IMR-90 (cell line): ENCODE data around the gene CDK17. TPM values are rescaled to one million over a fixed set of nuclear protein-coding genes. Genes with fewer than 3 reads are reported as not detected.
A peak's percentile ranks its signal among the peaks of the same experiment; 100 is the strongest.

ENCODE experiments used
- ATAC-seq: fragments of 200-7000 bp; cut with Tn5 transposase; 2 replicates; pipeline ENCODE4 v1.9.1; 2020; ENCODE audit warnings: low read depth, mild to moderate bottlenecking, moderate library complexity
- BruUV-seq: library from RNA; stranded (reverse); fragments of 400-500 nt; replicated peaks from 2 replicates; lab custom pipeline; 2021; lab: Mats Ljungman, UMichigan
- CTCF ChIA-PET: fragments of 300-600 bp; formaldehyde crosslinking; extraction: SDS; loops from one replicate; lab custom pipeline; 2021; ENCODE audit warnings: antibody characterized with exemption; lab: Yijun Ruan, JAX
- POLR2A ChIA-PET: fragments of 300-600 bp; sonication (Branson Sonifier 250); formaldehyde crosslinking; loops from one replicate; lab custom pipeline; 2022; ENCODE audit warnings: antibody characterized with exemption; ENCODE audit not compliant: unreplicated experiment; lab: Charles Lee
- DNase-seq: peaks from one replicate; pipeline ENCODE4 v3.0.0; 2013
- H2AFZ ChIP-seq: replicated peaks from 2 replicates; pipeline ENCODE3; 2013; ENCODE audit warnings: low read length, mild to moderate bottlenecking; ENCODE audit not compliant: poor library complexity
- H2AK5ac ChIP-seq: 2 replicates; pipeline ENCODE4 v1.6.1; 2013; ENCODE audit warnings: low read depth, low read length, inconsistent platforms
- H2AK9ac ChIP-seq: replicated peaks from 2 replicates; pipeline ENCODE3; 2013; ENCODE audit warnings: mild to moderate bottlenecking, low read depth, low read length, moderate library complexity; ENCODE audit not compliant: poor library complexity
- H2BK120ac ChIP-seq: 2 replicates; pipeline ENCODE4 v1.6.1; 2013; ENCODE audit warnings: low read depth, low read length, inconsistent platforms
- H2BK15ac ChIP-seq: 3 replicates; pipeline ENCODE4 v1.6.1; 2013; ENCODE audit warnings: low read depth, low read length, inconsistent platforms
- H2BK20ac ChIP-seq: 2 replicates; pipeline ENCODE4 v1.6.1; 2013; ENCODE audit warnings: low read depth, mild to moderate bottlenecking, inconsistent platforms, low read length, moderate library complexity
- H2BK5ac ChIP-seq: 2 replicates; pipeline ENCODE4 v1.6.1; 2013; ENCODE audit warnings: mild to moderate bottlenecking, low read depth, low read length, inconsistent platforms; ENCODE audit not compliant: poor library complexity, severe bottlenecking
- H3K14ac ChIP-seq: replicated peaks from 2 replicates; pipeline ENCODE4 v1.6.1; 2013; ENCODE audit warnings: low read depth, low read length, inconsistent platforms
- H3K18ac ChIP-seq: 2 replicates; pipeline ENCODE4 v1.6.1; 2013; ENCODE audit warnings: low read depth, low read length, control low read depth
- H3K23ac ChIP-seq: 2 replicates; pipeline ENCODE4 v1.6.1; 2013; ENCODE audit warnings: low read depth, low read length, inconsistent platforms
- H3K27ac ChIP-seq: 2 replicates; pipeline ENCODE4 v1.5.1; 2013; ENCODE audit warnings: mild to moderate bottlenecking, control low read depth, low read length; ENCODE audit not compliant: insufficient read depth
- H3K27me3 ChIP-seq: 2 replicates; pipeline ENCODE4 v1.6.1; 2013; ENCODE audit warnings: low read length; ENCODE audit not compliant: control insufficient read depth, insufficient read depth
- H3K36me3 ChIP-seq: 2 replicates; pipeline ENCODE4 v1.6.1; 2013; ENCODE audit warnings: low read length, mixed read lengths; ENCODE audit not compliant: control insufficient read depth, insufficient read depth
- H3K4ac ChIP-seq: 2 replicates; pipeline ENCODE4 v1.6.1; 2013; ENCODE audit warnings: low read depth, low read length, inconsistent platforms
- H3K4me1 ChIP-seq: 2 replicates; pipeline ENCODE4 v1.6.1; 2013; ENCODE audit warnings: low read length, mixed read lengths; ENCODE audit not compliant: control insufficient read depth, insufficient read depth
- H3K4me2 ChIP-seq: 2 replicates; pipeline ENCODE4 v1.6.1; 2013; ENCODE audit warnings: low read depth, mild to moderate bottlenecking, control low read depth, low read length, moderate library complexity
- H3K4me3 ChIP-seq: 2 replicates; pipeline ENCODE4 v1.5.1; 2013; ENCODE audit warnings: low read depth, mild to moderate bottlenecking, control low read depth, low read length, moderate library complexity; ENCODE audit not compliant: insufficient read depth
- H3K56ac ChIP-seq: 2 replicates; pipeline ENCODE4 v1.6.1; 2013; ENCODE audit warnings: low read length, inconsistent platforms; ENCODE audit not compliant: insufficient read depth; ENCODE audit errors: extremely low read depth
- H3K79me1 ChIP-seq, 2 experiments: 2 replicates each; pipeline ENCODE4 v1.6.1; 2013; ENCODE audit warnings: low read length in 2 of 2, inconsistent platforms in 1 of 2, low read depth in 1 of 2
- H3K9ac ChIP-seq: 2 replicates; pipeline ENCODE4 v1.6.1; 2013; ENCODE audit warnings: low read depth, low read length, control low read depth
- H3K9me1 ChIP-seq: 2 replicates; pipeline ENCODE4 v1.6.1; 2013; ENCODE audit warnings: low read length, inconsistent platforms; ENCODE audit not compliant: insufficient read depth
- H3K9me3 ChIP-seq: 2 replicates; pipeline ENCODE4 v1.6.1; 2013; ENCODE audit warnings: low read length; ENCODE audit not compliant: control insufficient read depth, insufficient read depth
- H4K20me1 ChIP-seq: 2 replicates; pipeline ENCODE4 v1.6.1; 2013; ENCODE audit warnings: low read length, inconsistent platforms; ENCODE audit not compliant: insufficient read depth
- H4K5ac ChIP-seq: 2 replicates; pipeline ENCODE4 v1.6.1; 2013; ENCODE audit warnings: mild to moderate bottlenecking, low read depth, low read length, control low read depth
- H4K8ac ChIP-seq, 2 experiments: 2 replicates each; pipeline ENCODE4 v1.6.1; 2013; ENCODE audit warnings: low read depth in 2 of 2, low read length in 2 of 2, control low read depth in 1 of 2, inconsistent platforms in 1 of 2
- H4K91ac ChIP-seq: 2 replicates; pipeline ENCODE4 v1.6.1; 2013; ENCODE audit warnings: low read depth, low read length, inconsistent platforms; ENCODE audit not compliant: insufficient read depth
- BHLHE40 ChIP-seq: fragments of 150-350 bp; IDR thresholded peaks from 2 replicates; pipeline ENCODE4 v1.6.1; 2016; ENCODE audit warnings: mild to moderate bottlenecking, low read depth, low read length
- CEBPB ChIP-seq: IDR thresholded peaks from 2 replicates; pipeline ENCODE4 v1.6.1; 2012; ENCODE audit warnings: low read depth, low read length, improper control_type of control experiment
- FOS ChIP-seq: fragments of 150-350 bp; IDR thresholded peaks from 2 replicates; pipeline ENCODE4 v1.6.1; 2016; ENCODE audit warnings: low read depth, low read length
- MAFK ChIP-seq: IDR thresholded peaks from 2 replicates; pipeline ENCODE4 v1.6.1; 2012; ENCODE audit warnings: low read depth, low read length, improper control_type of control experiment
- MAZ ChIP-seq: IDR thresholded peaks from 2 replicates; pipeline ENCODE4 v1.6.1; 2012; ENCODE audit warnings: low read depth, mild to moderate bottlenecking, low read length, improper control_type of control experiment, moderate library complexity, borderline replicate concordance
- MXI1 ChIP-seq: IDR thresholded peaks from 2 replicates; pipeline ENCODE4 v1.6.1; 2012; ENCODE audit warnings: low read depth, mild to moderate bottlenecking, low read length, moderate library complexity, borderline replicate concordance
- NFE2L2 ChIP-seq: fragments of 150-350 bp; IDR thresholded peaks from 2 replicates; pipeline ENCODE4 v1.6.1; 2016; ENCODE audit warnings: low read depth, mild to moderate bottlenecking, low read length
- POLR2A ChIP-seq: IDR thresholded peaks from 2 replicates; pipeline ENCODE4 v1.6.1; 2012; ENCODE audit warnings: mild to moderate bottlenecking, low read depth, low read length
- RAD21 ChIP-seq: IDR thresholded peaks from 2 replicates; pipeline ENCODE4 v1.6.1; 2012; ENCODE audit warnings: low read length, improper control_type of control experiment
- RCOR1 ChIP-seq: IDR thresholded peaks from 2 replicates; pipeline ENCODE4 v1.6.1; 2012; ENCODE audit warnings: mild to moderate bottlenecking, low read length, improper control_type of control experiment; ENCODE audit not compliant: insufficient replicate concordance
- RFX5 ChIP-seq: IDR thresholded peaks from 2 replicates; pipeline ENCODE4 v1.8.0; 2012; ENCODE audit warnings: low read depth, mild to moderate bottlenecking, low read length, moderate library complexity
- SMC3 ChIP-seq: fragments of 150-350 bp; IDR thresholded peaks from 2 replicates; pipeline ENCODE4 v1.6.1; 2016; ENCODE audit warnings: low read depth, mild to moderate bottlenecking, antibody characterized with exemption, low read length, moderate library complexity
- USF2 ChIP-seq: fragments of 150-350 bp; IDR thresholded peaks from 2 replicates; pipeline ENCODE4 v1.6.1; 2017; ENCODE audit warnings: mild to moderate bottlenecking, antibody characterized with exemption, low read length, low read depth
- WGBS, 2 experiments: methylation state at CpG; one replicate each; pipeline versions ENCODE4 v1.1.5 to v1.1.7; 2013; ENCODE audit warnings: missing lambda C conversion rate in 2 of 2; ENCODE audit not compliant: insufficient read length in 1 of 2; ENCODE audit errors: extremely low coverage in 2 of 2; 5-methylcytosine and 5-hydroxymethylcytosine counted together
- dilution Hi-C: fragments of 300-500 bp; cut with HindIII; formaldehyde crosslinking; loops from one replicate; pipeline ENCODE4 v1.14.3; 2018; ENCODE audit warnings: low sequenced_read_pairs; ENCODE audit not compliant: unreplicated experiment
- in situ Hi-C: fragments of 300-500 bp; cut with MboI; formaldehyde crosslinking; loops from 3 replicates; pipeline ENCODE4 v1.14.3; 2019; ENCODE audit warnings: low sequenced_read_pairs, inconsistent platforms, mixed read lengths
- intact Hi-C: fragments of 100-400 bp; cut with micrococcal nuclease; formaldehyde crosslinking; loops from 2 replicates; pipeline ENCODE4 v1.10.0; 2022
- polyA plus RNA-seq, 3 experiments: library from polyadenylated mRNA; depleted of rRNA; stranded (reverse); fragments of >200 nt; gene quantifications; 2 replicates each; pipeline ENCODE4 v1.2.3, GENCODE V29; 2012; ENCODE audit warnings: low replicate concordance in 1 of 3
- total RNA-seq: library from RNA; depleted of rRNA; stranded (reverse); fragments of >200 nt; gene quantifications from 2 replicates; pipeline ENCODE4 v1.2.3, GENCODE V29; 2012
- TF ChIP-seq, protein P1 (sequence below): fragments of 150-350 bp; IDR thresholded peaks from 2 replicates; pipeline ENCODE4 v1.6.1; 2016; ENCODE audit warnings: low read depth, mild to moderate bottlenecking, low read length, moderate library complexity, borderline replicate concordance
- TF ChIP-seq, protein P2 (sequence below): conservative IDR thresholded peaks from 2 replicates; pipeline ENCODE4 v1.5.1; 2012; ENCODE audit warnings: mild to moderate bottlenecking, low read depth, low read length, improper control_type of control experiment

Gene CDK17
- total and polyA plus RNA-seq, 2 of the 4 experiments (the other 2 are of a cell fraction) = 14.5 to 50.2 TPM

DNA sequence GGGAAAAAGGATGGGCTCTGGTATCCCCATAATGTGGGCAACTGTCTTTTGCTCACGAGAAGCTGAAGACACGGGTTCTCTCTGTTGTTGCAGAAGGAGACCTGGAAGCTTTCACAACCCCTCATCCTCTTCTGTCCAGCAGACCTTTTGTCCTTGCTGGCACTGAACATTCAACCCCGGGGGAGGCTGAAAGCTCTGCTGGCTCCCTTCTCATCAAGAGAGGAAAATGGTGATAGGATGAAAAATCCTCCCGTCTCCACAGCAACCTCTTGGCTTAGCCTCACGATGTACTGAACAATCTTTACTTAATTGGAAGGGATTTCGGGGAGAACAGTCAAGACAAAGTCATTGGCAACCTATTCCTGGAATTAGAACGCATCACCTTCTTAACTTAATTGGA, 167.1 kb downstream of the CDK17 start:
- TF ChIP-seq, protein P1, sequence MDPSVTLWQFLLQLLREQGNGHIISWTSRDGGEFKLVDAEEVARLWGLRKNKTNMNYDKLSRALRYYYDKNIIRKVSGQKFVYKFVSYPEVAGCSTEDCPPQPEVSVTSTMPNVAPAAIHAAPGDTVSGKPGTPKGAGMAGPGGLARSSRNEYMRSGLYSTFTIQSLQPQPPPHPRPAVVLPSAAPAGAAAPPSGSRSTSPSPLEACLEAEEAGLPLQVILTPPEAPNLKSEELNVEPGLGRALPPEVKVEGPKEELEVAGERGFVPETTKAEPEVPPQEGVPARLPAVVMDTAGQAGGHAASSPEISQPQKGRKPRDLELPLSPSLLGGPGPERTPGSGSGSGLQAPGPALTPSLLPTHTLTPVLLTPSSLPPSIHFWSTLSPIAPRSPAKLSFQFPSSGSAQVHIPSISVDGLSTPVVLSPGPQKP = no peak
- TF ChIP-seq MAZ (no peak), RFX5 (no peak), POLR2A (no peak), CEBPB (no peak), NFE2L2 (no peak), SMC3 (no peak), MAFK (no peak), USF2 (no peak), RCOR1 (no peak), FOS (no peak), RAD21 (no peak), BHLHE40 (no peak), MXI1 (no peak)
- TF ChIP-seq, protein P2, sequence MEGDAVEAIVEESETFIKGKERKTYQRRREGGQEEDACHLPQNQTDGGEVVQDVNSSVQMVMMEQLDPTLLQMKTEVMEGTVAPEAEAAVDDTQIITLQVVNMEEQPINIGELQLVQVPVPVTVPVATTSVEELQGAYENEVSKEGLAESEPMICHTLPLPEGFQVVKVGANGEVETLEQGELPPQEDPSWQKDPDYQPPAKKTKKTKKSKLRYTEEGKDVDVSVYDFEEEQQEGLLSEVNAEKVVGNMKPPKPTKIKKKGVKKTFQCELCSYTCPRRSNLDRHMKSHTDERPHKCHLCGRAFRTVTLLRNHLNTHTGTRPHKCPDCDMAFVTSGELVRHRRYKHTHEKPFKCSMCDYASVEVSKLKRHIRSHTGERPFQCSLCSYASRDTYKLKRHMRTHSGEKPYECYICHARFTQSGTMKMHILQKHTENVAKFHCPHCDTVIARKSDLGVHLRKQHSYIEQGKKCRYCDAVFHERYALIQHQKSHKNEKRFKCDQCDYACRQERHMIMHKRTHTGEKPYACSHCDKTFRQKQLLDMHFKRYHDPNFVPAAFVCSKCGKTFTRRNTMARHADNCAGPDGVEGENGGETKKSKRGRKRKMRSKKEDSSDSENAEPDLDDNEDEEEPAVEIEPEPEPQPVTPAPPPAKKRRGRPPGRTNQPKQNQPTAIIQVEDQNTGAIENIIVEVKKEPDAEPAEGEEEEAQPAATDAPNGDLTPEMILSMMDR = no peak
- no peak overlapping the region for H3K9ac ChIP-seq
- H3K18ac ChIP-seq = no peak overlapping the region
- no peaks in the 10 kb centered on the region for H3K9me3 ChIP-seq
- H4K91ac ChIP-seq = no peak overlapping the region
- no peak overlapping the region; the same call in 1 of the 2 replicates for H2BK20ac ChIP-seq
- intact Hi-C loops (no loop called here), dilution Hi-C loops (no loop called here), in situ Hi-C loops (no loop called here)
- no peak overlapping the region for H3K56ac ChIP-seq
- H2AK9ac ChIP-seq = no peak overlapping the region
- DNase-seq (no peak), ATAC-seq (no peak)
- no peak overlapping the region for H2AFZ ChIP-seq
- H3K23ac ChIP-seq = no peak overlapping the region
- H3K27me3 ChIP-seq = no peaks in the 10 kb centered on the region
- H4K8ac ChIP-seq = no peak overlapping the region
- peaks cover 38% of the 10 kb centered on the region for H3K9me1 ChIP-seq
- BruUV-seq = no TSS peak
- no peak overlapping the region for H2BK5ac ChIP-seq
- no peak overlapping the region for H4K5ac ChIP-seq
- POLR2A ChIA-PET = no interaction called here
- H2BK15ac ChIP-seq = no peak overlapping the region
- no peak overlapping the region for H3K4me3 ChIP-seq
- no peak overlapping the region for H3K4me2 ChIP-seq
- peaks cover 72% of the 10 kb centered on the region for H4K20me1 ChIP-seq
- CTCF ChIA-PET = no interaction called here
- peaks cover 47 to 91% of the 10 kb centered on the region in 2 experiments for H3K79me1 ChIP-seq
- no peak overlapping the region for H3K27ac ChIP-seq
- WGBS, 2 experiments = no CpG with 5 or more reads among the region's 7 CpGs
- H3K4me1 ChIP-seq = peaks cover 30% of the 10 kb centered on the region
- H3K14ac ChIP-seq = no peak overlapping the region
- H2BK120ac ChIP-seq = no peak overlapping the region
- peak overlapping the region; percentile 44; the same call in 1 of the 2 replicates for H2AK5ac ChIP-seq
- H3K4ac ChIP-seq = no peak overlapping the region; the same call in 1 of the 2 replicates
- H3K36me3 ChIP-seq = peaks cover 7% of the 10 kb centered on the region
